Fibroblast of mammary gland (primary cell): ENCODE data around the gene ALOX5.
"Not testable (repeated sequence)": the region's sequence is repeated elsewhere in the genome, so short reads cannot be mapped to it uniquely, and the experiment has no call there.

Experiments
- DNase-seq: peaks from one replicate; pipeline ENCODE4 v3.0.0-alpha.2; 2010; ENCODE audit warnings: low read depth
- H3K4me3 ChIP-seq: 2 replicates; pipeline ENCODE4 v1.5.1; 2011; ENCODE audit warnings: low read depth, mild to moderate bottlenecking, low read length, moderate library complexity; ENCODE audit not compliant: control insufficient read depth
- TF ChIP-seq, protein P1 (sequence below): conservative IDR thresholded peaks from 2 replicates; pipeline ENCODE4 v1.5.1; 2011; ENCODE audit warnings: low read depth, low read length, inconsistent platforms; ENCODE audit not compliant: control insufficient read depth, insufficient read depth

ALOX5 gene

DNA sequence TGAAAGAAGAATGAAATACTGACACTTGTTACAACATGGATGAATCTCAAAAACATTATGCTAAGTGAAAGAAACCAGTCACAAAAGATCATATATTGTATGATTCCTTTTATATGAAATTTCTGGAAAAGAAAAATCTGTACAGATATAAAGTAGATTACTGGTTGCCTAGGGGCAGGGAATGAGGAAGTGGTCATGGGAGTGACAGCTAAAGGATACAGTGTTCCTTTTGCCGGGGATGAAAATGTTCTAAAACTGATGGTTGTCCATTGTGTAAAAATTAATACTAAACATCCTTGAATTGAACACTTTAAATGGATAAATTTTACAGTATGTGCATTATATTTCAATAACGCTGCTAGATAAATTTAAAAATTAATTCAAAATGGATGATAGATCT is 25.1 kb downstream of the ALOX5 start:
- H3K4me3 ChIP-seq = no peak overlapping the region
- no peak for DNase-seq
- TF ChIP-seq, protein P1, sequence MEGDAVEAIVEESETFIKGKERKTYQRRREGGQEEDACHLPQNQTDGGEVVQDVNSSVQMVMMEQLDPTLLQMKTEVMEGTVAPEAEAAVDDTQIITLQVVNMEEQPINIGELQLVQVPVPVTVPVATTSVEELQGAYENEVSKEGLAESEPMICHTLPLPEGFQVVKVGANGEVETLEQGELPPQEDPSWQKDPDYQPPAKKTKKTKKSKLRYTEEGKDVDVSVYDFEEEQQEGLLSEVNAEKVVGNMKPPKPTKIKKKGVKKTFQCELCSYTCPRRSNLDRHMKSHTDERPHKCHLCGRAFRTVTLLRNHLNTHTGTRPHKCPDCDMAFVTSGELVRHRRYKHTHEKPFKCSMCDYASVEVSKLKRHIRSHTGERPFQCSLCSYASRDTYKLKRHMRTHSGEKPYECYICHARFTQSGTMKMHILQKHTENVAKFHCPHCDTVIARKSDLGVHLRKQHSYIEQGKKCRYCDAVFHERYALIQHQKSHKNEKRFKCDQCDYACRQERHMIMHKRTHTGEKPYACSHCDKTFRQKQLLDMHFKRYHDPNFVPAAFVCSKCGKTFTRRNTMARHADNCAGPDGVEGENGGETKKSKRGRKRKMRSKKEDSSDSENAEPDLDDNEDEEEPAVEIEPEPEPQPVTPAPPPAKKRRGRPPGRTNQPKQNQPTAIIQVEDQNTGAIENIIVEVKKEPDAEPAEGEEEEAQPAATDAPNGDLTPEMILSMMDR = no peak

DNA sequence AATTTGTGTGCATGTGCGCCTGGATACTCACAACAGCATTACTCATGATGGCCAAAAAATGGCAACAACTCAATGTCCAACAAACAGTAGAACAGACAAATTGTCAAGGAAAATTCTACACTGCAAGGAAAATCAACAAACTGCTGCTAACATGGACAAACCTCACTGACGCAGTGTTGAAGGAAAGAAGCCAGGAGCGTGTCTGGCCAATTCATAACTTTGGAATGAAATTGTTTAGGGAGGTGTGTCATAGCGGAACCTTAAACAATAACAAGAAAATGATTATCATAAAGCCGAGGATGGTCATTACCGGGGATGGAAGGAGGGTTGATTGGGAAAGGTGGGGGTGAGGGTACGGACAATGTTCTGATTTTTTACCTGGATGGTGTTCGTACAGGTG is 29.1 kb downstream of the ALOX5 start:
- no peak overlapping the region for H3K4me3 ChIP-seq
- TF ChIP-seq, protein P1 = no peak
- peak; percentile 5 for DNase-seq

DNA sequence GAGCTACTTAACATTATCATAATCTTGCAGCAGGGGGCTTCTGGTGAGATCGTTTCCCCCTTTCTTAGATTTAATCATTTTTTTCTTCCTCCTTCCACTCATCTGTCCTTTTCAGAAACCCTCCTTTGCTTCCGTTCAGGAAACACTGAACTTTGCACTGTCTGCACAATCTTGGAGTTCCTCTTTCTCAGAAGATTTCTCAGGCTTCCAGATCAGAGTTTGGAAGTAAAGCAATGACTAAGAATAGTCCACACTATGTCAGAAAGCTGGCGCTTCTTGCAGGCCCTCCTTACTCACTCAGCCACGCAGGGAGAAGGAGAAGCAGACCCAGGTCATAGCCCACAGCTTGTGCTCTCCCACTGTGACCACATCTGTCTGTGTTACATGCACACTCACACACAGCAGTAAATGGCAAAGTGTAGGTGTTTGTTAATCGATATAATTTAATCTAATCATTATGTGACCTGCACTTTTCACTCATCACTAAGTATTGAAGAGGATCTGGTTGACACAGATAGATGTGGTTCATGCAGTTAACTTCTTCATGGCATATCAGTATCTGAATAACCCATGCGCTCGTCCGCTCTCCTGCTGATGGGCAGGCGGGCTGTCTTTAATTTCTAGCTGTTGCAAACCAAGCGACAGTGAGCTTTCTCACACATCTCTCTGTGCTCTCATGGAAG is 30.2 kb downstream of the ALOX5 start:
- TF ChIP-seq, protein P1 = no peak
- H3K4me3 ChIP-seq = no peak overlapping the region
- no peak for DNase-seq

DNA sequence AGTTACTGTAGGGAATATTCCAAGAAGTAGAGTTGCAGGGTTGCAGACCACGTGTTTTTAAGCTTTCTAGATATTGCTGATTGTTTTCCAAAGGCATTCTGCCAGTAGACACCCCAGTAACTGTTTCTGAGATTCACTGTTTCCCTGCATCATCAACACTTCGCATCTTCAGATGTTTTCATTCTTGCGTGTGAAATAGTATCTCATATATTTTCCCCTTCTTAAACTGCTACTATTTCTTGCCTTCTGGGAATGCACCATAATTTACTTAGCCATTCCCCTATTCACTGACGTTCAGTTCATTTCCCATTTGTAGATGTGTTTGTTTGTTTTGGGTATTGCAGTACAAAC is 30.7 kb downstream of the ALOX5 start:
- DNase-seq = no peak
- TF ChIP-seq, protein P1 = no peak
- H3K4me3 ChIP-seq = no peak overlapping the region

DNA sequence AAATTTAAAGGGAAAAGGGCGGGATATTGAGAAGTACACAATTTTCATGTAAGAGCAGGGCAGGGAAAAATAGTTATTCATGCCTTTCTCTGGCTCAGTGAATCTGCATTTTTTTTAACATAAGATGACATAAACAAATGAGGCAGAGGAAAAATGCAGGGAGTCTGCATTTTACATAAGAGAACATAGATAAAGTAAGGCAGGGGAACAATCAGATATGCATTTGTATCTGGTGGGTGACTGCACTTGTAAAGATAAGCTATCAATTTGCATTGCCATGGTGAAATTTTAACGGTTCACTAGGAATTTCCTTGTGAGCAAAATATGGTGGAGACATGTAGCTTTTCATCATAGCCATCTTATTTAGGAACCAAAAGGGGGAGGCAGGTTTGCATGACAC is 33.5 kb downstream of the ALOX5 start:
- TF ChIP-seq, protein P1 = no peak
- DNase-seq = no peak
- H3K4me3 ChIP-seq = no peak overlapping the region

DNA sequence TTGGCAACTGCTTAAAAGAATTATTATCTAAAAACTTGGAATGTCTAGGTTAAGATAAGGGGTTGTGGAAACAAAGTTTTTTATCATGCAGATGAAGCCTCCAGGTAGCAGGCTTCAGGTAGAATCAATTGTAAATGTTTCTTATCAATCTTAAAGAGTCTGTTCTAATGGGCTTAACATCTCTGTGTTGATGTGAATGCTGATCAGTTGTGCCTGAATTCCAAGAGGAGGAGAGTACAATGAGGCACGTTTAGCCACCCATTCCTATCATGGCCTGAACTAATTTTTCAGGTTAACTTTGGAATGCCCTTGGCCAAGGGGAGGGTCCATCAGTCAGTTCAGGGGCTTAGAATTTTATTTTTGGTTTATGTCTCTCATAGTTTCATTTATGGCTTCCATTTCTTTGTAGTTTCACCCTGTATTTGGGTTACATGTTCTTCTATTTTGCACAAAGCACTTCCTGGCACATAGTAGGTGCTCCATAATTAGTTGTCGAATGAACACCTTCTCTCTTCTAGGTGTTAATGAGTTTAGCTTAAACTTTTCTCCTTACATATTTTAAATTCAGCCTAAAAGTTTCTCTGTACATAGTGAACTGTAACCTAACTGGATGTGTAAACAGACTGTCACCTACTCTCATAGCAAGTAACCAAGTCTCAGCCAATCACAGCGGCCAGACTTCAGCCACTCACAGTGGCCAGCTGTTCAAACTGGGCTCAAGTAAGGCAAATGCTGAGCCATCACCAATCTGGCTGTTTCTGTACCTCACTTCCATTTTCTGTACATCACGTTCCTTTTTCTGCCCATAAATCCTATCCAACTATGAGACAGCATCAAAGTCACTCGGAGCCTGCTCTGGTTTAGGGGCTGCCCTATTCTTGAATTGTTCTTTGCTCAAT is 34.7 kb downstream of the ALOX5 start:
- H3K4me3 ChIP-seq = no peak overlapping the region
- DNase-seq = no peak
- TF ChIP-seq, protein P1 = no peak

DNA sequence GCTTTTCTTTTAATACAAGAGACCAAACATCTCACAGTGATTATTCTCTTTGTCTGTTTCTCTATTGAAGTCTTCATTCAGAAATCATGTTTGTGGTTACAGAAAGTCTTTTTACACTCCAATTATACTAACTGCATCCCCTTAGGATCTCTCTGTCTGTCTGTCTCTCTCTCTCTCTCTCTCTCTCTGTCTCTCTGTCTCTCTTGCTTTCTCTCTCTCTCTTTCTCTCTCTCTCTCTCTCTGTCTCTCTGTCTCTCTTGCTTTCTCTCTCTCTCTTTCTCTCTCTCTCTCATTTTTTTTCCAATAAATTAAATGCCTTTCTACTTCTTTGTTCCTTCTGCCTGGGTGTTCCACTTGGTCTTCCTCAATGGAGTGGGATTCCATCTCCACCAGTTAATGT is 35.3 kb downstream of the ALOX5 start:
- not testable (repeated sequence) for DNase-seq, H3K4me3 ChIP-seq
